IMR-90 (cell line): ENCODE data around the gene HELZ. TPM values are rescaled to one million over a fixed set of nuclear protein-coding genes. Genes with fewer than 3 reads are reported as not detected.
"Not testable (repeated sequence)": the region's sequence is repeated elsewhere in the genome, so short reads cannot be mapped to it uniquely, and the experiment has no call there.

ENCODE experiments used
- ATAC-seq: fragments of 200-7000 bp; cut with Tn5 transposase; 2 replicates; pipeline ENCODE4 v1.9.1; 2020; ENCODE audit warnings: low read depth, mild to moderate bottlenecking, moderate library complexity
- BruUV-seq: library from RNA; stranded (reverse); fragments of 400-500 nt; replicated peaks from 2 replicates; lab custom pipeline; 2021; lab: Mats Ljungman, UMichigan
- CTCF ChIA-PET: fragments of 300-600 bp; formaldehyde crosslinking; extraction: SDS; loops from one replicate; lab custom pipeline; 2021; ENCODE audit warnings: antibody characterized with exemption; lab: Yijun Ruan, JAX
- POLR2A ChIA-PET: fragments of 300-600 bp; sonication (Branson Sonifier 250); formaldehyde crosslinking; loops from one replicate; lab custom pipeline; 2022; ENCODE audit warnings: antibody characterized with exemption; ENCODE audit not compliant: unreplicated experiment; lab: Charles Lee
- DNase-seq: peaks from one replicate; pipeline ENCODE4 v3.0.0; 2013
- H2AFZ ChIP-seq: replicated peaks from 2 replicates; pipeline ENCODE3; 2013; ENCODE audit warnings: low read length, mild to moderate bottlenecking; ENCODE audit not compliant: poor library complexity
- H2AK5ac ChIP-seq: 2 replicates; pipeline ENCODE4 v1.6.1; 2013; ENCODE audit warnings: low read depth, low read length, inconsistent platforms
- H2AK9ac ChIP-seq: replicated peaks from 2 replicates; pipeline ENCODE3; 2013; ENCODE audit warnings: mild to moderate bottlenecking, low read depth, low read length, moderate library complexity; ENCODE audit not compliant: poor library complexity
- H2BK120ac ChIP-seq: 2 replicates; pipeline ENCODE4 v1.6.1; 2013; ENCODE audit warnings: low read depth, low read length, inconsistent platforms
- H2BK15ac ChIP-seq: 3 replicates; pipeline ENCODE4 v1.6.1; 2013; ENCODE audit warnings: low read depth, low read length, inconsistent platforms
- H2BK20ac ChIP-seq: 2 replicates; pipeline ENCODE4 v1.6.1; 2013; ENCODE audit warnings: low read depth, mild to moderate bottlenecking, inconsistent platforms, low read length, moderate library complexity
- H2BK5ac ChIP-seq: 2 replicates; pipeline ENCODE4 v1.6.1; 2013; ENCODE audit warnings: mild to moderate bottlenecking, low read depth, low read length, inconsistent platforms; ENCODE audit not compliant: poor library complexity, severe bottlenecking
- H3K14ac ChIP-seq: replicated peaks from 2 replicates; pipeline ENCODE4 v1.6.1; 2013; ENCODE audit warnings: low read depth, low read length, inconsistent platforms
- H3K18ac ChIP-seq: 2 replicates; pipeline ENCODE4 v1.6.1; 2013; ENCODE audit warnings: low read depth, low read length, control low read depth
- H3K23ac ChIP-seq: 2 replicates; pipeline ENCODE4 v1.6.1; 2013; ENCODE audit warnings: low read depth, low read length, inconsistent platforms
- H3K27ac ChIP-seq: 2 replicates; pipeline ENCODE4 v1.5.1; 2013; ENCODE audit warnings: mild to moderate bottlenecking, control low read depth, low read length; ENCODE audit not compliant: insufficient read depth
- H3K27me3 ChIP-seq: 2 replicates; pipeline ENCODE4 v1.6.1; 2013; ENCODE audit warnings: low read length; ENCODE audit not compliant: control insufficient read depth, insufficient read depth
- H3K36me3 ChIP-seq: 2 replicates; pipeline ENCODE4 v1.6.1; 2013; ENCODE audit warnings: low read length, mixed read lengths; ENCODE audit not compliant: control insufficient read depth, insufficient read depth
- H3K4ac ChIP-seq: 2 replicates; pipeline ENCODE4 v1.6.1; 2013; ENCODE audit warnings: low read depth, low read length, inconsistent platforms
- H3K4me1 ChIP-seq: 2 replicates; pipeline ENCODE4 v1.6.1; 2013; ENCODE audit warnings: low read length, mixed read lengths; ENCODE audit not compliant: control insufficient read depth, insufficient read depth
- H3K4me2 ChIP-seq: 2 replicates; pipeline ENCODE4 v1.6.1; 2013; ENCODE audit warnings: low read depth, mild to moderate bottlenecking, control low read depth, low read length, moderate library complexity
- H3K4me3 ChIP-seq: 2 replicates; pipeline ENCODE4 v1.5.1; 2013; ENCODE audit warnings: low read depth, mild to moderate bottlenecking, control low read depth, low read length, moderate library complexity; ENCODE audit not compliant: insufficient read depth
- H3K56ac ChIP-seq: 2 replicates; pipeline ENCODE4 v1.6.1; 2013; ENCODE audit warnings: low read length, inconsistent platforms; ENCODE audit not compliant: insufficient read depth; ENCODE audit errors: extremely low read depth
- H3K79me1 ChIP-seq, 2 experiments: 2 replicates each; pipeline ENCODE4 v1.6.1; 2013; ENCODE audit warnings: low read length in 2 of 2, inconsistent platforms in 1 of 2, low read depth in 1 of 2
- H3K9ac ChIP-seq: 2 replicates; pipeline ENCODE4 v1.6.1; 2013; ENCODE audit warnings: low read depth, low read length, control low read depth
- H3K9me1 ChIP-seq: 2 replicates; pipeline ENCODE4 v1.6.1; 2013; ENCODE audit warnings: low read length, inconsistent platforms; ENCODE audit not compliant: insufficient read depth
- H3K9me3 ChIP-seq: 2 replicates; pipeline ENCODE4 v1.6.1; 2013; ENCODE audit warnings: low read length; ENCODE audit not compliant: control insufficient read depth, insufficient read depth
- H4K20me1 ChIP-seq: 2 replicates; pipeline ENCODE4 v1.6.1; 2013; ENCODE audit warnings: low read length, inconsistent platforms; ENCODE audit not compliant: insufficient read depth
- H4K5ac ChIP-seq: 2 replicates; pipeline ENCODE4 v1.6.1; 2013; ENCODE audit warnings: mild to moderate bottlenecking, low read depth, low read length, control low read depth
- H4K8ac ChIP-seq, 2 experiments: 2 replicates each; pipeline ENCODE4 v1.6.1; 2013; ENCODE audit warnings: low read depth in 2 of 2, low read length in 2 of 2, control low read depth in 1 of 2, inconsistent platforms in 1 of 2
- H4K91ac ChIP-seq: 2 replicates; pipeline ENCODE4 v1.6.1; 2013; ENCODE audit warnings: low read depth, low read length, inconsistent platforms; ENCODE audit not compliant: insufficient read depth
- BHLHE40 ChIP-seq: fragments of 150-350 bp; IDR thresholded peaks from 2 replicates; pipeline ENCODE4 v1.6.1; 2016; ENCODE audit warnings: mild to moderate bottlenecking, low read depth, low read length
- MAFK ChIP-seq: IDR thresholded peaks from 2 replicates; pipeline ENCODE4 v1.6.1; 2012; ENCODE audit warnings: low read depth, low read length, improper control_type of control experiment
- RAD21 ChIP-seq: IDR thresholded peaks from 2 replicates; pipeline ENCODE4 v1.6.1; 2012; ENCODE audit warnings: low read length, improper control_type of control experiment
- WGBS, 2 experiments: methylation state at CpG; one replicate each; pipeline versions ENCODE4 v1.1.5 to v1.1.7; 2013; ENCODE audit warnings: missing lambda C conversion rate in 2 of 2; ENCODE audit not compliant: insufficient read length in 1 of 2; ENCODE audit errors: extremely low coverage in 2 of 2; 5-methylcytosine and 5-hydroxymethylcytosine counted together
- dilution Hi-C: fragments of 300-500 bp; cut with HindIII; formaldehyde crosslinking; loops from one replicate; pipeline ENCODE4 v1.14.3; 2018; ENCODE audit warnings: low sequenced_read_pairs; ENCODE audit not compliant: unreplicated experiment
- in situ Hi-C: fragments of 300-500 bp; cut with MboI; formaldehyde crosslinking; loops from 3 replicates; pipeline ENCODE4 v1.14.3; 2019; ENCODE audit warnings: low sequenced_read_pairs, inconsistent platforms, mixed read lengths
- intact Hi-C: fragments of 100-400 bp; cut with micrococcal nuclease; formaldehyde crosslinking; loops from 2 replicates; pipeline ENCODE4 v1.10.0; 2022
- polyA plus RNA-seq, 3 experiments: library from polyadenylated mRNA; depleted of rRNA; stranded (reverse); fragments of >200 nt; gene quantifications; 2 replicates each; pipeline ENCODE4 v1.2.3, GENCODE V29; 2012; ENCODE audit warnings: low replicate concordance in 1 of 3
- total RNA-seq: library from RNA; depleted of rRNA; stranded (reverse); fragments of >200 nt; gene quantifications from 2 replicates; pipeline ENCODE4 v1.2.3, GENCODE V29; 2012

The HELZ gene
- total and polyA plus RNA-seq, 2 of the 4 experiments (the other 2 are of a cell fraction): 8.0 to 60.6 TPM

DNA sequence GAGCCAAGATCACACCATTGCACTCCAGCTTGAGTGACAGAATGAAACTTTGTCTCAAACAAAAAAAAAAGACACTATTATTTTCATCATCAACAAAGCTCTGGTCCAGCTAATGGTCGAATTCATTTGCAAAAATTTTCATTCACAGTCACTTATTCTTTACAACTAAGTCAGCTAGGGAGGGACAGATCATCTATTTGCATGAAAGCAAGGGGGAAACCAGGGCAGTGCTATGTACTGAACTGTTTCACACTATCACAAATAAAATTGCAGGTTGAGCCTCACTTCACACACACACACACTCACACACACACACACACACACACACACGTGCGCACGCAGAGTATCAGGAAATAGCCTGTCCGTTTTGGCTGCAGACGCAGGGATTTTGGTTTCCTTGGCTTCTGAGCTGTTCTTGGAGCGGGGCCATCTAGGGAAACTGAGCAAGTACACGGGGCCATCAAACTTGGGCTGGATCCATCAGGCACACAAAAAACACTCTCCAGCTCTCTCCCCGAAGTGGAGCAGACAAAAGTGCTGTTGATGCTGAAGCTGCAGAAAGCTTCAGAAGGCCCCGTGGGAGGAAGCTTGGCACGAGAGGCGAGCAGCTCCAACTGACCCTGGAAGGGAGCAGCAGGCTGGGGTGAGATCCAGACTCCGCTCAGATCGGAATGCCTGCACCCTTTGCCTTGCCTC lies 44.3 kb upstream of the HELZ start:
- peak; percentile 86 for ATAC-seq
- Histone ChIP-seq H2BK15ac (no peak overlapping the region), H3K79me1 (no peaks in the 10 kb centered on the region), H2BK120ac (no peak overlapping the region), H3K27ac (no peak overlapping the region), H3K14ac (no peak overlapping the region), H3K4ac (no peak overlapping the region), H4K5ac (no peak overlapping the region), H3K4me1 (peaks cover 3% of the 10 kb centered on the region; the same call in 1 of the 2 replicates), H3K18ac (no peak overlapping the region), H2BK20ac (no peak overlapping the region), H2AFZ (peak overlapping the region; percentile 82), H2BK5ac (no peak overlapping the region), H3K36me3 (no peaks in the 10 kb centered on the region), H4K91ac (no peak overlapping the region), H4K20me1 (no peaks in the 10 kb centered on the region), H3K27me3 (no peaks in the 10 kb centered on the region; the same call in 1 of the 2 replicates), H2AK5ac (no peak overlapping the region), H3K56ac (no peak overlapping the region), H3K9me1 (no peaks in the 10 kb centered on the region), H3K4me3 (no peak overlapping the region), H4K8ac (peak overlapping the region in 1 of 2 experiments; percentile 8; a peak in 1 of 4 replicates), H3K4me2 (peak overlapping the region; percentile 62; the same call in 1 of the 2 replicates), H2AK9ac (peak overlapping the region; percentile 52), H3K9ac (no peak overlapping the region), H3K23ac (no peak overlapping the region), H3K9me3 (no peaks in the 10 kb centered on the region)
- CTCF ChIA-PET: no interaction called here
- in situ Hi-C loops: no loop called here
- BruUV-seq: no TSS peak
- TF ChIP-seq BHLHE40 (peak; percentile 10; the same call in 1 of the 2 replicates), MAFK (peak; percentile 26; the same call in 1 of the 2 replicates), RAD21 (no peak)
- peak; percentile 55 for DNase-seq
- intact Hi-C loops: no loop called here
- POLR2A ChIA-PET: no interaction called here
- 17% methylated on average over 9 of the region's 14 CpGs; no CpG with 5 or more reads in 1 of the 2 experiments for WGBS, 2 experiments
- dilution Hi-C loops: no loop called here

DNA sequence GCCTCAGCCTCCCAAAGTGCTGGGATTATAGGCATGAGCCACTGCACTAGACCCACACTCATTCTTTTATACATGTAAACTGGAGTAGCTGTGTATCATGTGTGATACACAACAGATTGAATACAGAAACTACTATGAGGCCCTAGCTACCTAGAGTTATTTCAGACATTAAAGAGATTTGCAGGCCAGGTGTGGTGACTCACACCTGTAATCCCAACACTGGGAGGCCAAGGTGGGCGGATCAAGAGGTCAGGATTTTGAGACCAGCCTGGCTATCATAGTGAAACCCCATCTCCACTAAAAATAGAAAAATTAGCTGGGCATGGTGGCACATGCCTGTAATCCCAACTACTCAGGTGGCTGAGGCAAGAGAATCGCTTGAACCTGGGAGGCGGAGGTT lies 41.8 kb upstream of the HELZ start:
- H3K36me3 ChIP-seq, H3K14ac ChIP-seq, H2BK15ac ChIP-seq, H3K9ac ChIP-seq, H4K5ac ChIP-seq, intact Hi-C loops, H3K27ac ChIP-seq, ATAC-seq, H2AFZ ChIP-seq, in situ Hi-C loops, H3K27me3 ChIP-seq, dilution Hi-C loops, H3K79me1 ChIP-seq, DNase-seq, H3K4ac ChIP-seq, H3K56ac ChIP-seq, H3K23ac ChIP-seq, H2AK9ac ChIP-seq, H3K9me3 ChIP-seq, CTCF ChIA-PET, H3K9me1 ChIP-seq, H2BK5ac ChIP-seq, H2BK20ac ChIP-seq, H2BK120ac ChIP-seq, H2AK5ac ChIP-seq, H3K4me3 ChIP-seq, H4K91ac ChIP-seq, H4K20me1 ChIP-seq, H3K18ac ChIP-seq, H4K8ac ChIP-seq, H3K4me1 ChIP-seq, POLR2A ChIA-PET, BruUV-seq, H3K4me2 ChIP-seq: not testable (repeated sequence)
- no CpG with 5 or more reads among the region's 3 CpGs for WGBS, 2 experiments
